Stimulated activated memory B cell treated with anti-CD40 and anti-IgM and Interleukin-4, amounts not matched to agents 10 μg/mL and 1 μg/mL and 100 μg/mL, for 72 hours (primary cell): ENCODE measurements around the gene TNNT1.

ENCODE experiments used
- ATAC-seq: fragments of 150-1000 bp; cut with Tn5 transposase; 2 replicates; pipeline ENCODE4 v1.10.0; 2021
- H3K27ac Mint-ChIP-seq: one replicate; pipeline ENCODE4 v1.8.0; 2022; ENCODE audit warnings: mild to moderate bottlenecking, mixed read lengths
- H3K27me3 Mint-ChIP-seq: one replicate; pipeline ENCODE4 v1.8.0; 2022; ENCODE audit warnings: mixed read lengths
- H3K36me3 Mint-ChIP-seq: one replicate; pipeline ENCODE4 v1.8.0; 2022; ENCODE audit warnings: mixed read lengths
- H3K4me1 Mint-ChIP-seq: one replicate; pipeline ENCODE4 v1.8.0; 2022; ENCODE audit warnings: mixed read lengths
- H3K4me3 Mint-ChIP-seq: one replicate; pipeline ENCODE4 v1.8.0; 2022; ENCODE audit warnings: mild to moderate bottlenecking, moderate library complexity, mixed read lengths
- H3K9me3 Mint-ChIP-seq: one replicate; pipeline ENCODE4 v1.8.0; 2022; ENCODE audit warnings: mixed read lengths

Gene TNNT1

GRCh38 chr19:55083004-55083850 is 65.8 kb downstream of the TNNT1 start:
- no peak overlapping the region for H3K27ac Mint-ChIP-seq
- H3K4me3 Mint-ChIP-seq, result no peak overlapping the region
- no peak for ATAC-seq
- peaks cover 45% of the 10 kb centered on the region for H3K4me1 Mint-ChIP-seq
- peaks cover 9% of the 10 kb centered on the region for H3K36me3 Mint-ChIP-seq
- H3K27me3 Mint-ChIP-seq, result peaks cover 84% of the 10 kb centered on the region
- H3K9me3 Mint-ChIP-seq, result peaks cover 9% of the 10 kb centered on the region
